Keratinocyte (primary cell): ENCODE data around the gene ARX. TPM values are rescaled to one million over a fixed set of nuclear protein-coding genes. Genes with fewer than 3 reads are reported as not detected.

Experiments used
- DNase-seq: peaks from one replicate; pipeline ENCODE4 v3.0.0-alpha.2; 2011; ENCODE audit warnings: low read depth, missing footprints, low spot score
- FAIRE-seq: peaks from 2 replicates; lab custom pipeline; 2011; peaks lifted over from hg19 to GRCh38; lab: Jason Lieb, UNC
- H2AFZ ChIP-seq: 2 replicates; pipeline ENCODE4 v1.6.0; 2012; ENCODE audit warnings: low read length, control low read depth, inconsistent platforms; ENCODE audit not compliant: control insufficient read depth
- H3K27ac ChIP-seq: 2 replicates; pipeline ENCODE4 v1.5.1; 2011; ENCODE audit warnings: low read length; ENCODE audit not compliant: control insufficient read depth, insufficient read depth
- H3K27me3 ChIP-seq: 3 replicates; pipeline ENCODE4 v1.6.0; 2011; ENCODE audit warnings: low read length; ENCODE audit not compliant: control insufficient read depth, insufficient read depth; ENCODE audit errors: extremely low read depth
- H3K36me3 ChIP-seq, 2 experiments: 2 replicates in 1 of 2; 3 replicates in 1 of 2; pipeline ENCODE4 v1.5.1; 2011; ENCODE audit warnings: low read length in 2 of 2, mild to moderate bottlenecking in 1 of 2; ENCODE audit not compliant: control insufficient read depth in 2 of 2, insufficient read depth in 2 of 2; ENCODE audit errors: extremely low read depth in 1 of 2
- H3K4me1 ChIP-seq: 3 replicates; pipeline ENCODE4 v1.5.1; 2011; ENCODE audit warnings: low read length; ENCODE audit not compliant: control insufficient read depth, insufficient read depth; ENCODE audit errors: extremely low read depth
- H3K4me2 ChIP-seq: 3 replicates; pipeline ENCODE4 v1.6.0; 2011; ENCODE audit warnings: low read depth, low read length; ENCODE audit not compliant: control insufficient read depth, insufficient read depth; ENCODE audit errors: extremely low read depth
- H3K4me3 ChIP-seq, 3 experiments: fragments of 200-600 bp in 1 of 3; sonication (generic) in 1 of 3; 2 replicates in 2 of 3; 3 replicates in 1 of 3; pipeline ENCODE4 v1.5.1; 2011 to 2016; ENCODE audit warnings: low read length in 3 of 3, mild to moderate bottlenecking in 3 of 3, control low read depth in 2 of 3, inconsistent platforms in 1 of 3, low read depth in 1 of 3, mixed read lengths in 1 of 3, mixed run types in 1 of 3, moderate library complexity in 1 of 3; ENCODE audit not compliant: control insufficient read depth in 2 of 3, insufficient read depth in 2 of 3; ENCODE audit errors: extremely low read depth in 1 of 3
- H3K79me2 ChIP-seq: 2 replicates; pipeline ENCODE4 v1.6.0; 2012; ENCODE audit warnings: low read length; ENCODE audit not compliant: control insufficient read depth, insufficient read depth
- H3K9ac ChIP-seq: 3 replicates; pipeline ENCODE4 v1.6.0; 2011; ENCODE audit warnings: low read length; ENCODE audit not compliant: control insufficient read depth, insufficient read depth; ENCODE audit errors: extremely low read depth
- H3K9me1 ChIP-seq: 3 replicates; pipeline ENCODE4 v1.6.0; 2011; ENCODE audit warnings: low read length; ENCODE audit not compliant: control insufficient read depth, insufficient read depth; ENCODE audit errors: extremely low read depth
- H3K9me3 ChIP-seq: 2 replicates; pipeline ENCODE4 v1.5.1; 2012; ENCODE audit warnings: low read depth, low read length; ENCODE audit not compliant: control insufficient read depth
- H4K20me1 ChIP-seq: 3 replicates; pipeline ENCODE4 v1.6.0; 2011; ENCODE audit warnings: low read length; ENCODE audit not compliant: control insufficient read depth, insufficient read depth; ENCODE audit errors: extremely low read depth
- CTCF ChIP-seq, 3 experiments: IDR thresholded peaks in 1 of 3; conservative IDR thresholded peaks in 1 of 3; optimal IDR thresholded peaks in 1 of 3; 2 replicates in 2 of 3; 3 replicates in 1 of 3; pipeline versions ENCODE3 to v1.5.1; 2011; ENCODE audit warnings: low read length in 3 of 3, mild to moderate bottlenecking in 3 of 3, moderate library complexity in 2 of 3, control low read depth in 1 of 3, inconsistent platforms in 1 of 3; ENCODE audit not compliant: insufficient read depth in 2 of 3; ENCODE audit errors: extremely low read depth in 1 of 3
- EZH2 ChIP-seq: IDR thresholded peaks from one replicate; pipeline ENCODE4 v1.6.1; 2012; ENCODE audit warnings: inconsistent platforms, mild to moderate bottlenecking, low read length, moderate library complexity
- dilution Hi-C: fragments of 300-500 bp; cut with MboI; formaldehyde crosslinking; loops from one replicate; pipeline ENCODE4 v1.7.0; 2020; ENCODE audit warnings: low sequenced_read_pairs; ENCODE audit not compliant: extremely low pct_ligation_motif_present
- polyA plus RNA-seq, 5 experiments: library from polyadenylated mRNA; depleted of rRNA in 3 of 5; stranded (reverse) in 3 of 5; stranded (forward) in 1 of 5; unstranded in 1 of 5; fragments of >200 nt; gene quantifications; 1 replicate in 1 of 5; 2 replicates in 3 of 5; 3 replicates in 1 of 5; pipeline versions ENCODE4 v1.2.1 to v1.2.3, GENCODE V29; 2011 to 2012; ENCODE audit warnings: missing spikeins in 2 of 5, low read depth in 1 of 5, low replicate concordance in 1 of 5

The ARX gene
- polyA plus RNA-seq, 1 donor (not counting 4 experiments of a cell fraction or from before 2014, with no cell fraction given) = not detected

- Histone ChIP-seq H3K9ac (no peak overlapping the region), H4K20me1 (no peaks in the 10 kb centered on the region), H3K27ac (no peak overlapping the region), H3K4me1 (no peaks in the 10 kb centered on the region), H2AFZ (no peak overlapping the region), H3K9me1 (no peaks in the 10 kb centered on the region), H3K9me3 (no peaks in the 10 kb centered on the region), H3K4me2 (peak overlapping the region; percentile 60), H3K79me2 (no peaks in the 10 kb centered on the region), H3K27me3 (peaks cover 54% of the 10 kb centered on the region), H3K36me3 (no peaks in the 10 kb centered on the region), H3K4me3 (peak overlapping the region; percentile 7 to 71 (median 18))
- dilution Hi-C loops = no loop called here
- TF ChIP-seq CTCF (optimal IDR thresholded peaks at IDR 0.05 in 1 of 3, IDR thresholded peaks at IDR 0.05 in 1 of 3, conservative IDR thresholded peaks at IDR 0.05 in 1 of 3; ENCODE audit: extremely low read depth in 1 of 3, insufficient read depth in 2 of 3, low read length in 3 of 3) (no peak), EZH2 (no peak)
- FAIRE-seq = no peak
- DNase-seq = no peak
These were observed 13.1 kb downstream of the ARX start for GRCh38 chrX:25002661-25003020.

- Histone ChIP-seq H3K9me3 (no peaks in the 10 kb centered on the region), H3K4me1 (no peaks in the 10 kb centered on the region), H3K36me3 (no peaks in the 10 kb centered on the region), H4K20me1 (no peaks in the 10 kb centered on the region), H2AFZ (no peak overlapping the region), H3K9ac (no peak overlapping the region), H3K27me3 (peaks cover 48% of the 10 kb centered on the region), H3K4me2 (no peak overlapping the region), H3K9me1 (no peaks in the 10 kb centered on the region), H3K4me3 (no peak overlapping the region), H3K27ac (no peak overlapping the region), H3K79me2 (no peaks in the 10 kb centered on the region)
- TF ChIP-seq EZH2 = no peak
- no peak for TF ChIP-seq CTCF (optimal IDR thresholded peaks at IDR 0.05 in 1 of 3, IDR thresholded peaks at IDR 0.05 in 1 of 3, conservative IDR thresholded peaks at IDR 0.05 in 1 of 3; ENCODE audit: extremely low read depth in 1 of 3, insufficient read depth in 2 of 3, low read length in 3 of 3)
- dilution Hi-C loops = no loop called here
- DNase-seq (no peak), FAIRE-seq (no peak)
These were observed 13.7 kb downstream of the ARX start for GRCh38 chrX:25001808-25002660.
